Heart right ventricle (tissue), 16 donors: ENCODE results near the gene PSMB3. TPM values are rescaled to one million over a fixed set of nuclear protein-coding genes. Genes with fewer than 3 reads are reported as not detected.
"Not testable (repeated sequence)": the region's sequence is repeated elsewhere in the genome, so short reads cannot be mapped to it uniquely, and the experiment has no call there.

Experiments used
- ATAC-seq, 8 donors: fragments of 200-7000 bp; cut with Tn5 transposase; one replicate each; pipeline ENCODE4 v1.9.1; 2020; ENCODE audit warnings: mild to moderate bottlenecking in 8 of 8, moderate library complexity in 8 of 8, moderate number of reproducible peaks in 1 of 8
- DNase-seq, 2 donors: peaks; one replicate each; pipeline ENCODE4 v3.0.0-alpha.2; 2020
- H3K27ac ChIP-seq, 10 donors: fragments of 200-600 bp; sonication (generic) in 2 of 10; one replicate each; pipeline versions ENCODE4 v1.5.0 to v1.8.0; 2020 to 2022; ENCODE audit warnings: mild to moderate bottlenecking in 3 of 10
- H3K27me3 ChIP-seq, 7 donors: fragments of 200-600 bp; one replicate each; pipeline ENCODE4 v1.8.0; 2021 to 2022; ENCODE audit warnings: mild to moderate bottlenecking in 2 of 7
- H3K36me3 ChIP-seq, 9 donors: fragments of 200-600 bp; sonication (generic) in 1 of 9; one replicate each; pipeline versions ENCODE4 v1.5.0 to v1.8.0; 2020 to 2022; ENCODE audit warnings: mild to moderate bottlenecking in 2 of 9
- H3K4me1 ChIP-seq, 9 donors: fragments of 200-600 bp; sonication (generic) in 1 of 9; one replicate each; pipeline versions ENCODE4 v1.5.0 to v1.8.0; 2020 to 2022; ENCODE audit warnings: mild to moderate bottlenecking in 4 of 9
- H3K4me3 ChIP-seq, 10 donors: fragments of 200-600 bp; sonication (generic) in 2 of 10; one replicate each; pipeline versions ENCODE4 v1.5.0 to v1.8.0; 2020 to 2022; ENCODE audit warnings: mild to moderate bottlenecking in 7 of 10, moderate library complexity in 2 of 10
- H3K9me3 ChIP-seq, 11 donors: fragments of 200-600 bp in 10 of 11; sonication (generic) in 2 of 11; one replicate each; pipeline versions ENCODE4 v1.5.0 to v1.8.0; 2013 to 2022; ENCODE audit warnings: mild to moderate bottlenecking in 2 of 11, control low read depth in 1 of 11, moderate library complexity in 1 of 11
- CTCF ChIP-seq, 9 donors: fragments of 200-600 bp; sonication (generic) in 2 of 9; IDR thresholded peaks; one replicate each; pipeline versions ENCODE4 v1.5.0 to v1.8.0; 2021 to 2022; ENCODE audit warnings: antibody characterized with exemption in 9 of 9, mild to moderate bottlenecking in 5 of 9, moderate library complexity in 1 of 9
- WGBS, 2 donors: extraction: QIAGEN DNeasy Blood & Tissue Kit; methylation state at CpG; one replicate each; pipeline ENCODE4 v1.1.7; 2013; ENCODE audit warnings: inconsistent platforms in 1 of 2; 5-methylcytosine and 5-hydroxymethylcytosine counted together
- intact Hi-C, 10 donors: fragments of 100-400 bp; cut with DNase I; formaldehyde crosslinking; loops; one replicate each; pipeline versions ENCODE4 v1.11.1 to v1.14.2; 2022
- polyA plus RNA-seq, 2 donors: library from polyadenylated mRNA; stranded (reverse); fragments of 200-250 nt; gene quantifications; one replicate each; pipeline ENCODE4 v1.2.3, GENCODE V29; 2013
- total RNA-seq, 10 donors: library from RNA; stranded (reverse); fragmentation: NEBNext Ultra II Directional in 3 of 10; extraction: Animal tissue kit (Norgen Biotek cat#: 25700) in 3 of 10; gene quantifications; one replicate each; pipeline versions ENCODE4 v1.2.1 to v1.2.4, GENCODE V29; 2021 to 2023
- donor health status: Arrhythmogenic right ventricular cardiomyopathy.
- donor health status: ischemic (EF 13 %, LVEDD 7.1; RV severe dilation, severe dysfunction).
- donor health status: healthy with polysubstance abuse.
- donor health status: DM: no; HTN: yes; CAD: no.
- donor health status: DM: no; HTN: no; CAD: no.
- donor health status: ischemic (EF 25% LVEDD 6.9; RV normal size, moderate dysfunction).
- donor health status: ischemic (EF 25% LVEDD 5.7; RV mildly dilated, moderate dysfunction).
- donor health status: healthy.
- donor health status: DM: yes; HTN: yes; CAD: no.
- donor health status: Ischemic cardiomyopathy.
- donor health status: ischemic (EF 35%, LVEDD 5.7; RV mildly dilated, moderate dysfunction).
- donor health status: nonischemic (EF 11% LVEDD 7.7; RV severe dilation, severe dysfunction).
- donor health status: DM: yes; HTN: yes; CAD: no.
- donor health status: PGD.
- donor health status: ischemic (EF 29% LVEDD 5.4; RV normal size, mild dysfunction).
- donor health status: nonischemic (EF 23%, LVEDD 6.1; RV moderate dilation, normal function).

Gene PSMB3
- total and polyA plus RNA-seq, 12 donors, result 148 to 379 (median 165) TPM

GRCh38 chr17:38777641-38778250 lies 25.2 kb downstream of the PSMB3 start:
- ATAC-seq, result no peak

GRCh38 chr17:38779965-38780752 lies 27.6 kb downstream of the PSMB3 start:
- TF ChIP-seq CTCF (IDR thresholded peaks at IDR 0.05), result no peak
- Histone ChIP-seq H3K36me3 (peaks cover 0 to 100% (median 94%) of the 10 kb centered on the region in 9 donors), H3K4me3 (no peak overlapping the region), H3K27ac (no peak overlapping the region), H3K9me3 (no peaks in the 10 kb centered on the region), H3K27me3 (no peaks in the 10 kb centered on the region), H3K4me1 (no peaks in the 10 kb centered on the region)
- DNase-seq, result no peak
- WGBS, 2 donors, result 83 to 87% methylated on average over 23 of the region's 23 CpGs
- no peak for ATAC-seq
- intact Hi-C loops, result no loop called here

More at GRCh38 chr17:38777641-38778250, 25.2 kb downstream of the PSMB3 start:
- H3K27ac ChIP-seq, result no peak overlapping the region
- intact Hi-C loops, result no loop called here
- no peaks in the 10 kb centered on the region for H3K4me1 ChIP-seq
- H3K36me3 ChIP-seq, result peaks cover 0 to 100% (median 86%) of the 10 kb centered on the region in 9 donors
- no peak overlapping the region for H3K4me3 ChIP-seq
- no peaks in the 10 kb centered on the region for H3K9me3 ChIP-seq
- TF ChIP-seq CTCF (IDR thresholded peaks at IDR 0.05), result no peak
- H3K27me3 ChIP-seq, result no peaks in the 10 kb centered on the region
- WGBS, 2 donors, result 78 to 81% methylated on average over 7 of the region's 7 CpGs
- DNase-seq, result no peak

GRCh38 chr17:38783227-38783626 lies 30.7 kb downstream of the PSMB3 start:
- peaks cover 0 to 94% (median 74%) of the 10 kb centered on the region in 9 donors for H3K36me3 ChIP-seq
- WGBS, 2 donors, result 94% methylated on average over 3 of the region's 3 CpGs
- no peaks in the 10 kb centered on the region for H3K4me1 ChIP-seq
- ATAC-seq, result no peak
- intact Hi-C loops, result no loop called here
- H3K27ac ChIP-seq, result no peak overlapping the region
- H3K9me3 ChIP-seq, result no peaks in the 10 kb centered on the region
- no peaks in the 10 kb centered on the region for H3K27me3 ChIP-seq
- TF ChIP-seq CTCF (IDR thresholded peaks at IDR 0.05), result no peak
- no peak overlapping the region for H3K4me3 ChIP-seq
- DNase-seq, result no peak

GRCh38 chr17:38786372-38786771 lies 33.8 kb downstream of the PSMB3 start:
- DNase-seq (no peak), ATAC-seq (no peak)
- Histone ChIP-seq H3K4me3 (no peak overlapping the region), H3K36me3 (peaks cover 0 to 63% (median 44%) of the 10 kb centered on the region in 9 donors), H3K27ac (no peak overlapping the region), H3K4me1 (peaks cover 0 to 26% (median 20%) of the 10 kb centered on the region in 9 donors), H3K9me3 (no peaks in the 10 kb centered on the region), H3K27me3 (no peaks in the 10 kb centered on the region)
- TF ChIP-seq CTCF (IDR thresholded peaks at IDR 0.05), result no peak
- 77 to 88% methylated on average over 6 of the region's 6 CpGs for WGBS, 2 donors
- intact Hi-C loops, result no loop called here

GRCh38 chr17:38787999-38788398 lies 35.5 kb downstream of the PSMB3 start:
- WGBS, 2 donors, result 96 to 97% methylated on average over 4 of the region's 4 CpGs
- intact Hi-C loops, DNase-seq, ATAC-seq, H3K4me3 ChIP-seq, H3K27ac ChIP-seq, H3K27me3 ChIP-seq, H3K9me3 ChIP-seq: not testable (repeated sequence)
- Histone ChIP-seq H3K4me1 (peaks cover 0 to 32% (median 20%) of the 10 kb centered on the region in 9 donors), H3K36me3 (peaks cover 0 to 56% (median 34%) of the 10 kb centered on the region in 9 donors)
